AG09319 (cell line): ENCODE data around the gene SORCS3.

ENCODE experiments used
- DNase-seq: peaks from one replicate; pipeline ENCODE4 v3.0.0-alpha.2; 2010; ENCODE audit warnings: low read depth; ENCODE audit errors: extremely low read depth
- TF ChIP-seq, protein P1 (sequence below): IDR thresholded peaks from 2 replicates; pipeline ENCODE4 v1.5.1; 2011; ENCODE audit warnings: low read depth, mild to moderate bottlenecking, inconsistent platforms, low read length, moderate library complexity

Gene SORCS3

DNA sequence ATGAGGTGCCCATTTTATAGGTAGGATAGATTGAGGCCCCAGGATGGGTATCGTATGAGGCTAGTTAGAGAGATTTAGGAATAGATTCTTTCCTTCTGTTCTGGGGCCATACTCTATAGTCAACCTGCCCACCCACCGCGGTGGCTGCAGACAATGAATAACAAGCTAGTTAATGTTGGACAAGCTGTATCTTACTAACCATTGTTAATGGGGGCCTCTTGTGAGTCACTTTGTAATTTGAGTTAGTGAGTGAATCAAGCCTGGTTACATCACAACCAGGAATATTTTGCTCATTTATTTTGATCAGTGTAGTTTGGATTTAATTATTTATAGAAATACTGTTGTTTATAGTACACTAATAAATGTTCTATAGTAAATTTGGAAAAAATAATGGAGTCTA lies 7.3 kb downstream of the SORCS3 start:
- TF ChIP-seq, protein P1, sequence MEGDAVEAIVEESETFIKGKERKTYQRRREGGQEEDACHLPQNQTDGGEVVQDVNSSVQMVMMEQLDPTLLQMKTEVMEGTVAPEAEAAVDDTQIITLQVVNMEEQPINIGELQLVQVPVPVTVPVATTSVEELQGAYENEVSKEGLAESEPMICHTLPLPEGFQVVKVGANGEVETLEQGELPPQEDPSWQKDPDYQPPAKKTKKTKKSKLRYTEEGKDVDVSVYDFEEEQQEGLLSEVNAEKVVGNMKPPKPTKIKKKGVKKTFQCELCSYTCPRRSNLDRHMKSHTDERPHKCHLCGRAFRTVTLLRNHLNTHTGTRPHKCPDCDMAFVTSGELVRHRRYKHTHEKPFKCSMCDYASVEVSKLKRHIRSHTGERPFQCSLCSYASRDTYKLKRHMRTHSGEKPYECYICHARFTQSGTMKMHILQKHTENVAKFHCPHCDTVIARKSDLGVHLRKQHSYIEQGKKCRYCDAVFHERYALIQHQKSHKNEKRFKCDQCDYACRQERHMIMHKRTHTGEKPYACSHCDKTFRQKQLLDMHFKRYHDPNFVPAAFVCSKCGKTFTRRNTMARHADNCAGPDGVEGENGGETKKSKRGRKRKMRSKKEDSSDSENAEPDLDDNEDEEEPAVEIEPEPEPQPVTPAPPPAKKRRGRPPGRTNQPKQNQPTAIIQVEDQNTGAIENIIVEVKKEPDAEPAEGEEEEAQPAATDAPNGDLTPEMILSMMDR: no peak
- no peak for DNase-seq

DNA sequence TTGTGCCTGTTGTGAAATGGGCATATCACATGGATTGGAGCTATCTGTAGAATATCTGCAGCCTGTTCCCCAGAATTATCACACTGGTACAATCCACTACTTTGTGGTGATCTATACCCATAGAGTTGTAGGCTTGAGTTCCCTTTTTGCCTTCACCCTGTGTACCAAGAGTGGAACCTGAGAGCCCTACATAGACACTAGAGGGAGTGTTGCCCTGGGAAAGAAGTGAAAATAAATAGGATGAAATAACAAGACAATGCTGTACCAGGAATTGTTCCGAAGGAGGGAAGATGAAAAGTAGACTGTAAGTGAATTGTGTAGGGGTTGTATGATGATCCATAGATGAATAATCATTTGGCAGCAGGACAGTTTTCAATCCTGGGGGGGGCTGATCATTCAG lies 9.0 kb downstream of the SORCS3 start:
- DNase-seq: no peak

DNA sequence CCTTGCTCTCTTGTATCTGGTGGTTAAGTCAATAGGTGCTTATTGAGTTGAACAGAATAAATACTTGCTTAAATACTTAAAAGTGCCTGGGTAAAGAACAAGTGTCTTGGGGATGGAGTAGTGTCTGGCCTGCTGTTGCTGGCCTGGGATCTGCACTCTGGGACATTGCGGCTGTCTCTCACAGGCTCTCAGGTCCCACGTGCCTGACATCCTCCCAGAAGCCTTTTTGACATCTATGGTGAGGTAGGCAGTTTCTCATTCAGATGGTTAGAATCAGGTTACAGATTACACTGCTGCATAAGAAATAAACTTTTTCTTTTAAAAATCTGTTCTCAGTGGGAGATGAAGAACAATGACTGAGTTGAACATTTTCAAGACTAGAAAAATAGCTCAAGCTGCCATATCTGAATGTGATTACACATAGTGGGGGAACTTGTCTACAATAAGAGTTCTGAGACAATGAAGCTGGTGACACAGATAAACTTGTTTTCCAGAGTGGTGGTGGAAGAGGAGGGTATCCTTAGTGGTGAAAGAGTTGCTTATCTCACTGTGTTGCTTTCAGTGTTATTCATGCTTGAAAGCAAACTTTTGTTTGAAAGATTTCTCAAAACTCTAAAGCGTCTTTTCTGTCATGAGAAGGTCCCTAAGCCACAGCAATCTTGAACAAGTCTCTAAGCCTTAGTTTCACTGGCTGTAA lies 9.7 kb downstream of the SORCS3 start:
- DNase-seq: no peak
- TF ChIP-seq, protein P1: no peak

More for the DNA sequence above, 9.0 kb downstream of the SORCS3 start:
- TF ChIP-seq, protein P1: no peak; the same call in 1 of the 2 replicates

DNA sequence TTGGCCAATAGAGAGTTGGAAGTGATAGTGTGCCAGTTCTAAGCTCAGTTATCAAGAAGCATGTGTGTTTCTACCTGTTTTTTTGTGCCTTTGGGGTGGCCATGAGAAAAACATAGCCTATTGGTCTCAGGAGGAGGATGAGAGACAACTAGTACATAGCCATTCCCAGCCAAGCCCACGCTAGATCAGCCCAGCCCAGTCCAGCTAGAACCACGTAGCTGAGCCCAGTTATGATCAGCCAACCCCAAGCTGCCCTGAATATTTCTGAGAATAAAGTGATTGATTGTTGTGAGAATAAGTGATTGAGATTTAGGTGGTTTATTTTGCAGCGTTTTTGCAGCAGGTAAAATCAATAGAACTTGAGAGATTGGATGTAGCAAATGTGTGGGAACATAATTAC lies 15.9 kb downstream of the SORCS3 start:
- TF ChIP-seq, protein P1: no peak
- DNase-seq: no peak

DNA sequence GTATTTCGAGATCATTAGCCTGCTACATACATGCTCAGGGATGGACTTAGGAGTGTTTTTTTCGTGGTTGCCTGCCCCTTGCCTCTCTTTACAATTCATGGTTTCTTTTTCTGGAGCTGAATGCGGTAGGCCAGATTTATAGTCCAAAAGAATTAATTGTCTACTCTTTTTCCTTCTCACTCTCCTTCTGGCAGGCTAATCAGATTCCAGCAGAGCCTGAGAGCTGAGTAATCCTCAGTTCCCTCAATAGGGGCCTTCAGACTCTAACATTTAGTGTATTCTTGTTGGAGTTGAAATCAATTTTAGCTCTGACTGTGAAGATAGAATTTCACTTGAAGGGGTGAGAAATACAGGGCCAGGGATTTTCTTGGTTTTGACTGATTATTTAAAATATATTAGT lies 16.4 kb downstream of the SORCS3 start:
- no peak for DNase-seq
- TF ChIP-seq, protein P1: no peak

DNA sequence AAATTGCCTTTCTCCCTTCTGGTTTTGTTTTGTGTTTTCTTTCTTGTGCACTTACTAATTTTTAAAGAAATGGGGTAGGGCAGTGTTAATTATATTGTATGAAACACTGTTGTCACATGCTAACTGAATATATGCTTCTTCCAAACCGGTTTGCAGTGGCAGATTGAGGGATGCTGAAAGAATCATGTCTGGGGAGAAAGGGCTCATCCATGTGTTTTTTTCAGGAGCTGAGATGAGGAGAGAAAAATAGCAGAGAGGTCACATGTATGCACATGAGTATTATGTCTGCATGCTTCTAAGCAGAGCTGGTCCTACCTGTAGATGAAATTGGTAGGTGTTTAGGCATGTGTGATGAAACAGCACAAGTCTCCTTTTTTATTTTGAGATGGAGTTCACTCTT lies 17.0 kb downstream of the SORCS3 start:
- TF ChIP-seq, protein P1: no peak
- DNase-seq: no peak

DNA sequence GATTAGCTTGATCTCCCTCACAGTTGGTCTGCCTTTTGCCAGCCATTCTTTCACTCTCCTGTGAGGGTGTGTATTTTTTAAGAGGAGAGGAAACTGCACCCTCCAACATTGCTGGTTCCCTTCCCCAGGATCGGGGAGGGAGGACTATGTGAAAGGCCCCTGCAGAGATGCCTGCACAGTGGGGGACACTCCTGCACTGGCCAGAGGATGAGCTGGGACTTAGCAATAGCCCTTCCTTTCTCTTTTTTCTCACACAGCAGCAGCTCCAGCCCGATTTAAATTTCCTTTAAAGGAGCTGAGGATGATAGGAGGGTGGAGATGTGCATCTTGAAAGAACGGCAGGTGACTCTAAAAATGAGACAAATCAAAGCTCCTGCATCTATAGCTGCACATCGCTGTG lies 18.7 kb downstream of the SORCS3 start:
- TF ChIP-seq, protein P1: no peak
- no peak for DNase-seq
